WTC11 (cell line): Measurements from ENCODE around the gene EFCAB14. TPM values are rescaled to one million over a fixed set of nuclear protein-coding genes. Genes with fewer than 3 reads are reported as not detected.

ENCODE experiments used
- ATAC-seq: fragments of 200-7000 bp; cut with Tn5 transposase; 2 replicates; pipeline ENCODE4 v1.10.0; 2021; ENCODE audit warnings: mild to moderate bottlenecking, moderate library complexity
- CTCF ChIA-PET: fragments of 300-600 bp; sonication (Branson Sonifier 250); formaldehyde crosslinking; loops from one replicate; lab custom pipeline; 2021; ENCODE audit warnings: antibody characterized with exemption; lab: Charles Lee
- POLR2A ChIA-PET: fragments of 350-600 bp; sonication (Branson Sonifier 250); formaldehyde crosslinking; loops from one replicate; lab custom pipeline; 2021; ENCODE audit warnings: antibody characterized with exemption; lab: Charles Lee
- DNase-seq: peaks from one replicate; pipeline ENCODE4 v3.0.0; 2021; ENCODE audit warnings: low spot score
- H3K27ac Mint-ChIP-seq: 2 replicates; pipeline ENCODE4 v1.8.0; 2021; ENCODE audit warnings: mixed read lengths
- H3K27me3 Mint-ChIP-seq: 2 replicates; pipeline ENCODE4 v1.8.0; 2021; ENCODE audit warnings: low read depth, mild to moderate bottlenecking, moderate library complexity, mixed read lengths
- H3K36me3 Mint-ChIP-seq: 2 replicates; pipeline ENCODE4 v1.8.0; 2021; ENCODE audit warnings: mixed read lengths
- H3K4me1 Mint-ChIP-seq: 2 replicates; pipeline ENCODE4 v1.8.0; 2022; ENCODE audit warnings: mixed read lengths
- H3K4me3 Mint-ChIP-seq: 2 replicates; pipeline ENCODE4 v1.8.0; 2021; ENCODE audit warnings: mild to moderate bottlenecking, moderate library complexity, mixed read lengths
- H3K9me3 Mint-ChIP-seq: 2 replicates; pipeline ENCODE4 v1.8.0; 2021; ENCODE audit warnings: mixed read lengths
- CREM ChIP-seq: sonication (generic); formaldehyde crosslinking; IDR thresholded peaks from 2 replicates; pipeline ENCODE4 v1.8.1; 2022; ENCODE audit warnings: mild to moderate bottlenecking, missing genetic modification reagents, moderate library complexity
- E2F5 ChIP-seq: sonication (generic); formaldehyde crosslinking; IDR thresholded peaks from 2 replicates; pipeline ENCODE4 v1.8.1; 2022; ENCODE audit warnings: mild to moderate bottlenecking, moderate library complexity, missing genetic modification reagents
- GABPB1 ChIP-seq: sonication (generic); formaldehyde crosslinking; IDR thresholded peaks from 2 replicates; pipeline ENCODE4 v1.8.1; 2023; ENCODE audit warnings: mild to moderate bottlenecking, missing genetic modification reagents
- GTF2I ChIP-seq: fragments of 250-450 bp; sonication (Bioruptor Pico); conservative IDR thresholded peaks from 2 replicates; pipeline ENCODE4 v1.4.0; 2021; ENCODE audit warnings: mild to moderate bottlenecking
- IRF1 ChIP-seq: sonication (generic); formaldehyde crosslinking; IDR thresholded peaks from 2 replicates; pipeline ENCODE4 v1.8.0; 2023; ENCODE audit warnings: missing genetic modification reagents
- IRF2 ChIP-seq: sonication (generic); formaldehyde crosslinking; IDR thresholded peaks from 2 replicates; pipeline ENCODE4 v1.8.0; 2022; ENCODE audit warnings: low read depth, missing genetic modification reagents, borderline replicate concordance
- JAZF1 ChIP-seq: fragments of 250-450 bp; sonication (Bioruptor Pico); IDR thresholded peaks from 2 replicates; pipeline ENCODE4 v1.9.0; 2021; ENCODE audit warnings: moderate library complexity, mild to moderate bottlenecking, inconsistent platforms
- MYBL2 ChIP-seq: sonication (generic); formaldehyde crosslinking; IDR thresholded peaks from 2 replicates; pipeline ENCODE4 v1.8.1; 2023; ENCODE audit warnings: mild to moderate bottlenecking, moderate library complexity, missing genetic modification reagents
- NR1H2 ChIP-seq: sonication (generic); formaldehyde crosslinking; IDR thresholded peaks from 2 replicates; pipeline ENCODE4 v1.9.0; 2021; ENCODE audit warnings: mild to moderate bottlenecking, moderate library complexity, missing genetic modification reagents
- NR2C2 ChIP-seq: sonication (generic); formaldehyde crosslinking; IDR thresholded peaks from 2 replicates; pipeline ENCODE4 v1.8.0; 2022; ENCODE audit warnings: mild to moderate bottlenecking, missing genetic modification reagents
- OVOL2 ChIP-seq: fragments of 250-450 bp; sonication (Bioruptor Pico); IDR thresholded peaks from 2 replicates; pipeline ENCODE4 v1.9.0; 2021; ENCODE audit warnings: mild to moderate bottlenecking, borderline replicate concordance
- SOX15 ChIP-seq: fragments of 250-450 bp; sonication (Bioruptor Pico); IDR thresholded peaks from 2 replicates; pipeline ENCODE4 v1.9.0; 2021; ENCODE audit warnings: mild to moderate bottlenecking
- SP1 ChIP-seq: sonication (generic); formaldehyde crosslinking; conservative IDR thresholded peaks from 2 replicates; pipeline ENCODE4 v1.8.1; 2022; ENCODE audit warnings: missing genetic modification reagents
- TCF7 ChIP-seq: sonication (generic); formaldehyde crosslinking; IDR thresholded peaks from 2 replicates; pipeline ENCODE4 v1.8.0; 2022; ENCODE audit warnings: mild to moderate bottlenecking, low read depth, missing genetic modification reagents, moderate library complexity
- TEAD1 ChIP-seq: sonication (generic); formaldehyde crosslinking; IDR thresholded peaks from 2 replicates; pipeline ENCODE4 v1.8.0; 2022; ENCODE audit warnings: mild to moderate bottlenecking, missing genetic modification reagents
- ZMAT4 ChIP-seq: fragments of 250-450 bp; sonication (Bioruptor Pico); IDR thresholded peaks from 2 replicates; pipeline ENCODE4 v1.9.0; 2021; ENCODE audit warnings: mild to moderate bottlenecking
- ZNF121 ChIP-seq: sonication (generic); formaldehyde crosslinking; IDR thresholded peaks from 2 replicates; pipeline ENCODE4 v1.8.0; 2023; ENCODE audit warnings: missing genetic modification reagents
- ZNF416 ChIP-seq: fragments of 250-450 bp; sonication (Bioruptor Pico); IDR thresholded peaks from 2 replicates; pipeline ENCODE4 v1.9.0; 2021; ENCODE audit warnings: mild to moderate bottlenecking, inconsistent platforms
- total RNA-seq: library from RNA; stranded (reverse); gene quantifications from 3 replicates; pipeline ENCODE4 v1.2.3, GENCODE V29; 2021
- TF ChIP-seq, protein P1 (sequence below): fragments of 250-450 bp; sonication (Bioruptor Pico); IDR thresholded peaks from 2 replicates; pipeline ENCODE4 v1.9.0; 2021; ENCODE audit warnings: mild to moderate bottlenecking
- TF ChIP-seq, protein P2 (sequence below): sonication (generic); formaldehyde crosslinking; IDR thresholded peaks from 2 replicates; pipeline ENCODE4 v1.8.1; 2023; ENCODE audit warnings: mild to moderate bottlenecking, missing genetic modification reagents
- TF ChIP-seq, protein P3 (sequence below): sonication (generic); formaldehyde crosslinking; IDR thresholded peaks from 2 replicates; pipeline ENCODE4 v1.8.1; 2022; ENCODE audit warnings: mild to moderate bottlenecking, missing genetic modification reagents, moderate library complexity, borderline replicate concordance

EFCAB14 gene
- total RNA-seq, 1 experiment from 2014 or later = 46.2 TPM

GRCh38 chr1:46684670-46685069 lies 34.2 kb downstream of the EFCAB14 start (continued):
- TF ChIP-seq IRF1 (CRISPR knock-in tag) = no peak
- no peak for TF ChIP-seq E2F5
- no peak for TF ChIP-seq NR1H2
- no peak for TF ChIP-seq SOX15
- no peak for TF ChIP-seq TEAD1 (CRISPR knock-in tag)
- TF ChIP-seq OVOL2 = no peak

GRCh38 chr1:46682064-46682463 lies 36.9 kb downstream of the EFCAB14 start:
- ATAC-seq (no peak), DNase-seq (no peak)
- no peak overlapping the region; the same call in 1 of the 2 replicates for H3K27ac Mint-ChIP-seq
- peaks cover 9% of the 10 kb centered on the region for H3K4me1 Mint-ChIP-seq
- POLR2A ChIA-PET = no interaction called here
- H3K36me3 Mint-ChIP-seq = peaks cover 71% of the 10 kb centered on the region
- H3K9me3 Mint-ChIP-seq = no peaks in the 10 kb centered on the region
- CTCF ChIA-PET = no interaction called here
- H3K4me3 Mint-ChIP-seq = no peak overlapping the region
- TF ChIP-seq NR2C2 (CRISPR knock-in tag) (no peak), GTF2I (CRISPR knock-in tag) (no peak), ZNF121 (no peak), CREM (CRISPR knock-in tag) (no peak), IRF1 (CRISPR knock-in tag) (no peak), GABPB1 (CRISPR knock-in tag) (no peak), ZNF416 (CRISPR knock-in tag) (no peak), TCF7 (no peak), ZMAT4 (CRISPR knock-in tag) (no peak), MYBL2 (no peak), IRF2 (CRISPR knock-in tag) (no peak), SP1 (CRISPR knock-in tag) (no peak), JAZF1 (CRISPR knock-in tag) (no peak)
- TF ChIP-seq, protein P1, sequence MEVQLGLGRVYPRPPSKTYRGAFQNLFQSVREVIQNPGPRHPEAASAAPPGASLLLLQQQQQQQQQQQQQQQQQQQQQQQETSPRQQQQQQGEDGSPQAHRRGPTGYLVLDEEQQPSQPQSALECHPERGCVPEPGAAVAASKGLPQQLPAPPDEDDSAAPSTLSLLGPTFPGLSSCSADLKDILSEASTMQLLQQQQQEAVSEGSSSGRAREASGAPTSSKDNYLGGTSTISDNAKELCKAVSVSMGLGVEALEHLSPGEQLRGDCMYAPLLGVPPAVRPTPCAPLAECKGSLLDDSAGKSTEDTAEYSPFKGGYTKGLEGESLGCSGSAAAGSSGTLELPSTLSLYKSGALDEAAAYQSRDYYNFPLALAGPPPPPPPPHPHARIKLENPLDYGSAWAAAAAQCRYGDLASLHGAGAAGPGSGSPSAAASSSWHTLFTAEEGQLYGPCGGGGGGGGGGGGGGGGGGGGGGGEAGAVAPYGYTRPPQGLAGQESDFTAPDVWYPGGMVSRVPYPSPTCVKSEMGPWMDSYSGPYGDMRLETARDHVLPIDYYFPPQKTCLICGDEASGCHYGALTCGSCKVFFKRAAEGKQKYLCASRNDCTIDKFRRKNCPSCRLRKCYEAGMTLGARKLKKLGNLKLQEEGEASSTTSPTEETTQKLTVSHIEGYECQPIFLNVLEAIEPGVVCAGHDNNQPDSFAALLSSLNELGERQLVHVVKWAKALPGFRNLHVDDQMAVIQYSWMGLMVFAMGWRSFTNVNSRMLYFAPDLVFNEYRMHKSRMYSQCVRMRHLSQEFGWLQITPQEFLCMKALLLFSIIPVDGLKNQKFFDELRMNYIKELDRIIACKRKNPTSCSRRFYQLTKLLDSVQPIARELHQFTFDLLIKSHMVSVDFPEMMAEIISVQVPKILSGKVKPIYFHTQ (CRISPR knock-in tag) = no peak
- TF ChIP-seq, protein P2, sequence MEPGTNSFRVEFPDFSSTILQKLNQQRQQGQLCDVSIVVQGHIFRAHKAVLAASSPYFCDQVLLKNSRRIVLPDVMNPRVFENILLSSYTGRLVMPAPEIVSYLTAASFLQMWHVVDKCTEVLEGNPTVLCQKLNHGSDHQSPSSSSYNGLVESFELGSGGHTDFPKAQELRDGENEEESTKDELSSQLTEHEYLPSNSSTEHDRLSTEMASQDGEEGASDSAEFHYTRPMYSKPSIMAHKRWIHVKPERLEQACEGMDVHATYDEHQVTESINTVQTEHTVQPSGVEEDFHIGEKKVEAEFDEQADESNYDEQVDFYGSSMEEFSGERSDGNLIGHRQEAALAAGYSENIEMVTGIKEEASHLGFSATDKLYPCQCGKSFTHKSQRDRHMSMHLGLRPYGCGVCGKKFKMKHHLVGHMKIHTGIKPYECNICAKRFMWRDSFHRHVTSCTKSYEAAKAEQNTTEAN = no peak
- TF ChIP-seq, protein P3, sequence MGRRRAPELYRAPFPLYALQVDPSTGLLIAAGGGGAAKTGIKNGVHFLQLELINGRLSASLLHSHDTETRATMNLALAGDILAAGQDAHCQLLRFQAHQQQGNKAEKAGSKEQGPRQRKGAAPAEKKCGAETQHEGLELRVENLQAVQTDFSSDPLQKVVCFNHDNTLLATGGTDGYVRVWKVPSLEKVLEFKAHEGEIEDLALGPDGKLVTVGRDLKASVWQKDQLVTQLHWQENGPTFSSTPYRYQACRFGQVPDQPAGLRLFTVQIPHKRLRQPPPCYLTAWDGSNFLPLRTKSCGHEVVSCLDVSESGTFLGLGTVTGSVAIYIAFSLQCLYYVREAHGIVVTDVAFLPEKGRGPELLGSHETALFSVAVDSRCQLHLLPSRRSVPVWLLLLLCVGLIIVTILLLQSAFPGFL = no peak
- H3K27me3 Mint-ChIP-seq = no peaks in the 10 kb centered on the region
